ENCODE measurements around the gene SRCAP.

SRCAP gene

GRCh38 chr16:30698816-30699614 lies at the start of gene SRCAP:
SRCAP (plus strand) TSS chr16:30699171; CDS start chr16:30700825, 1,654 bp downstream.
- DNase-seq, result peak; percentile 51 to 72

GRCh38 chr16:30649725-30650368 lies 49.1 kb upstream of the SRCAP start:
- no peak for DNase-seq

GRCh38 chr16:30650369-30651123 lies 48.4 kb upstream of the SRCAP start, which contains the start of gene PRR14:
PRR14 (plus strand) TSS chr16:30650960; CDS start chr16:30651646, 686 bp downstream.
- peak; percentile 96 to 97 for DNase-seq

- DNase-seq, result peak; percentile 36 to 37
Observed at GRCh38 chr16:30651124-30652004, 47.6 kb upstream of the SRCAP start.

- no peak for DNase-seq
Observed at GRCh38 chr16:30652005-30652296, 47.0 kb upstream of the SRCAP start.

GRCh38 chr16:30652718-30653117 lies 46.3 kb upstream of the SRCAP start:
- DNase-seq, result no peak

- no peak for DNase-seq
Observed at GRCh38 chr16:30654856-30655255, 44.1 kb upstream of the SRCAP start.

- DNase-seq, result no peak
Observed at GRCh38 chr16:30655815-30656347, 43.1 kb upstream of the SRCAP start.

- DNase-seq, result no peak
Observed at GRCh38 chr16:30656388-30656787, 42.6 kb upstream of the SRCAP start.

GRCh38 chr16:30656974-30657865 lies 41.8 kb upstream of the SRCAP start:
- peak in 1 of 2 experiments; percentile 70 for DNase-seq

- peak; percentile 97 to 99 for DNase-seq
Observed at GRCh38 chr16:30657866-30658730, 40.9 kb upstream of the SRCAP start, which contains the start of gene FBRS. FBRS (plus strand) TSS chr16:30658431; CDS start chr16:30659519, 1,088 bp downstream.

GRCh38 chr16:30658731-30659506 lies 40.1 kb upstream of the SRCAP start:
- DNase-seq, result peak; percentile 80 to 85

GRCh38 chr16:30659507-30660423 lies 39.2 kb upstream of the SRCAP start:
- DNase-seq, result peak in 1 of 2 experiments; percentile 13

GRCh38 chr16:30660424-30661261 lies 38.3 kb upstream of the SRCAP start:
- no peak for DNase-seq

GRCh38 chr16:30662449-30662848 lies 36.5 kb upstream of the SRCAP start:
- no peak for DNase-seq

GRCh38 chr16:30663038-30663437 lies 35.9 kb upstream of the SRCAP start:
- DNase-seq, result no peak

- no peak for DNase-seq
Observed at GRCh38 chr16:30663820-30664219, 35.2 kb upstream of the SRCAP start.

Data from NCI-H2081 (cell line).